NCI-H2107 treated with DMSO at 0.1 percent for 48 hours (cell line): ENCODE data around the gene GALNT18.

Source experiments
- DNase-seq: peaks from one replicate; lab custom pipeline; 2025; ENCODE audit not compliant: unreplicated experiment; lab: John Stamatoyannopoulos, UW

GALNT18 gene

GRCh38 chr11:11501546-11502262 is 120.1 kb downstream of the GALNT18 start:
- DNase-seq, result no peak

GRCh38 chr11:11500744-11501487 is 120.9 kb downstream of the GALNT18 start:
- DNase-seq, result no peak

GRCh38 chr11:11499300-11499699 is 122.5 kb downstream of the GALNT18 start:
- DNase-seq, result no peak

GRCh38 chr11:11498195-11498594 is 123.6 kb downstream of the GALNT18 start:
- DNase-seq, result no peak

GRCh38 chr11:11496879-11497278 is 124.9 kb downstream of the GALNT18 start:
- DNase-seq, result no peak

- no peak for DNase-seq
Measured at GRCh38 chr11:11494348-11494747, 127.5 kb downstream of the GALNT18 start.

- DNase-seq, result no peak
Measured at GRCh38 chr11:11493698-11494097, 128.1 kb downstream of the GALNT18 start.

GRCh38 chr11:11491589-11491988 is 130.2 kb downstream of the GALNT18 start:
- DNase-seq, result no peak

GRCh38 chr11:11491014-11491413 is 130.8 kb downstream of the GALNT18 start:
- no peak for DNase-seq

- no peak for DNase-seq
Measured at GRCh38 chr11:11486423-11486822, 135.4 kb downstream of the GALNT18 start.

- DNase-seq, result no peak
Measured at GRCh38 chr11:11486002-11486401, 135.8 kb downstream of the GALNT18 start.

- no peak for DNase-seq
Measured at GRCh38 chr11:11483627-11484026, 138.2 kb downstream of the GALNT18 start.

- no peak for DNase-seq
Measured at GRCh38 chr11:11482730-11483129, 139.1 kb downstream of the GALNT18 start.

- DNase-seq, result no peak
Measured at GRCh38 chr11:11481371-11481770, 140.4 kb downstream of the GALNT18 start.

- DNase-seq, result no peak
Measured at GRCh38 chr11:11480971-11481370, 140.8 kb downstream of the GALNT18 start.

GRCh38 chr11:11478687-11479086 is 143.1 kb downstream of the GALNT18 start:
- no peak for DNase-seq

GRCh38 chr11:11477695-11478420 is 143.9 kb downstream of the GALNT18 start:
- no peak for DNase-seq

GRCh38 chr11:11476971-11477645 is 144.7 kb downstream of the GALNT18 start:
- DNase-seq, result no peak

- peak; percentile 7 for DNase-seq
Measured at GRCh38 chr11:11476499-11476898, 145.3 kb downstream of the GALNT18 start.

- DNase-seq, result no peak
Measured at GRCh38 chr11:11472106-11472505, 149.7 kb downstream of the GALNT18 start.

GRCh38 chr11:11471201-11471600 is 150.6 kb downstream of the GALNT18 start:
- DNase-seq, result no peak
